Psoas muscle (tissue), 8 donors: ENCODE data around the gene BRD8. TPM values are rescaled to one million over a fixed set of nuclear protein-coding genes. Genes with fewer than 3 reads are reported as not detected.

Source experiments
- ATAC-seq, 4 donors: fragments of 200-7000 bp; cut with Tn5 transposase; one replicate each; pipeline ENCODE4 v1.9.1; 2020; ENCODE audit warnings: moderate library complexity in 3 of 4, mild to moderate bottlenecking in 2 of 4
- DNase-seq, 2 donors: peaks; one replicate each; pipeline ENCODE4 v3.0.0-alpha.2; 2020
- H3K27ac ChIP-seq: fragments of 200-600 bp; one replicate; pipeline ENCODE4 v1.8.0; 2022
- H3K27me3 ChIP-seq, 3 donors: fragments of 200-600 bp in 1 of 3; one replicate each; pipeline versions ENCODE4 v1.6.1 to v1.8.0; 2013 to 2022; ENCODE audit warnings: low read length in 2 of 3, mild to moderate bottlenecking in 2 of 3, moderate library complexity in 1 of 3; ENCODE audit not compliant: insufficient read depth in 3 of 3
- H3K36me3 ChIP-seq, 2 donors: fragments of 200-600 bp in 1 of 2; one replicate each; pipeline versions ENCODE4 v1.6.1 to v1.8.0; 2013 to 2022; ENCODE audit warnings: low read depth in 1 of 2, mild to moderate bottlenecking in 1 of 2, moderate library complexity in 1 of 2; ENCODE audit not compliant: insufficient read depth in 1 of 2
- H3K4me1 ChIP-seq: fragments of 200-600 bp; one replicate; pipeline ENCODE4 v1.8.0; 2022
- H3K4me3 ChIP-seq: fragments of 200-600 bp; one replicate; pipeline ENCODE4 v1.8.0; 2022; ENCODE audit warnings: mild to moderate bottlenecking
- H3K9me3 ChIP-seq: fragments of 200-600 bp; one replicate; pipeline ENCODE4 v1.8.0; 2022
- WGBS, 3 donors: extraction: QIAGEN DNeasy Blood & Tissue Kit; methylation state at CpG; one replicate each; pipeline versions ENCODE4 v1.1.6 to v1.1.7; 2013; 5-methylcytosine and 5-hydroxymethylcytosine counted together
- intact Hi-C, 2 donors: fragments of 100-400 bp; cut with DNase I; formaldehyde crosslinking; loops; one replicate each; pipeline versions ENCODE4 v1.11.0 to v1.14.2; 2022
- polyA plus RNA-seq, 3 donors: library from polyadenylated mRNA; stranded (reverse); fragments of 200-250 nt; gene quantifications; one replicate each; pipeline ENCODE4 v1.2.3, GENCODE V29; 2013
- total RNA-seq, 4 donors: library from RNA; stranded (reverse); fragmentation: NEBNext Ultra II Directional in 2 of 4; extraction: Animal tissue kit (Norgen Biotek cat#: 25700) in 2 of 4; gene quantifications; one replicate each; pipeline versions ENCODE4 v1.2.1 to v1.2.4, GENCODE V29; 2021 to 2023
- TF ChIP-seq, protein P1 (sequence below): fragments of 200-600 bp; IDR thresholded peaks from one replicate; pipeline ENCODE4 v1.8.0; 2022; ENCODE audit warnings: antibody characterized with exemption
- donor health status: healthy with polysubstance abuse.
- donor health status: DM: no; HTN: no; CAD: no; lungs with moderate emphysema.
- donor health status: Bipolar disorder and iron deficiency.
- donor health status: healthy.
- donor health status: DM: yes; HTN: yes; CAD: no.
- donor health status: DM: no; HTN: no; CAD: no.
- donor health status: DM: no; HTN: no; CAD: no.
- donor health status: DM: yes; HTN: yes; CAD: no.

BRD8 gene
- total and polyA plus RNA-seq, 7 donors = 18.0 to 47.6 (median 25.2) TPM

DNA sequence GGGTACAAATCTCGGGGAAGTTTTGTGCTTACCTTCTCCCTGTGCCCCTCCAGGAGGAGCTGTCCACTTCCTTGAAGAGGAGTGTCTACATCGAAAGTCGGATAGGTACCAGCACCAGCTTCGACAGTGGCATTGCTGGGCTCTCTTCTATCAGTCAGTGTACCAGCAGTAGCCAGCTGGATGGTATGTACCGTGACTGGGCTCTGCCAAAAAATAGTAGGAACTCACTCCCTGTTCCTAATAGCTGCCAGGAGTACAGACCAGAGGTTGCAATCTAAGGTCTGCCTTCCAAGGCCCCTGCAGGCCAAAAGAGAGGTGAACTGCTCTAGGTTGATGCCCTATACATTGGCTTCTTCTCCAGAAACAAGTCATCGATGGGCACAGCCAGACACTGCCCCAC, 4.4 kb upstream of the BRD8 start:
- TF ChIP-seq, protein P1, sequence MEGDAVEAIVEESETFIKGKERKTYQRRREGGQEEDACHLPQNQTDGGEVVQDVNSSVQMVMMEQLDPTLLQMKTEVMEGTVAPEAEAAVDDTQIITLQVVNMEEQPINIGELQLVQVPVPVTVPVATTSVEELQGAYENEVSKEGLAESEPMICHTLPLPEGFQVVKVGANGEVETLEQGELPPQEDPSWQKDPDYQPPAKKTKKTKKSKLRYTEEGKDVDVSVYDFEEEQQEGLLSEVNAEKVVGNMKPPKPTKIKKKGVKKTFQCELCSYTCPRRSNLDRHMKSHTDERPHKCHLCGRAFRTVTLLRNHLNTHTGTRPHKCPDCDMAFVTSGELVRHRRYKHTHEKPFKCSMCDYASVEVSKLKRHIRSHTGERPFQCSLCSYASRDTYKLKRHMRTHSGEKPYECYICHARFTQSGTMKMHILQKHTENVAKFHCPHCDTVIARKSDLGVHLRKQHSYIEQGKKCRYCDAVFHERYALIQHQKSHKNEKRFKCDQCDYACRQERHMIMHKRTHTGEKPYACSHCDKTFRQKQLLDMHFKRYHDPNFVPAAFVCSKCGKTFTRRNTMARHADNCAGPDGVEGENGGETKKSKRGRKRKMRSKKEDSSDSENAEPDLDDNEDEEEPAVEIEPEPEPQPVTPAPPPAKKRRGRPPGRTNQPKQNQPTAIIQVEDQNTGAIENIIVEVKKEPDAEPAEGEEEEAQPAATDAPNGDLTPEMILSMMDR = no peak
- DNase-seq (no peak), ATAC-seq (no peak)
- Histone ChIP-seq H3K27ac (no peak overlapping the region), H3K4me3 (no peak overlapping the region), H3K9me3 (no peaks in the 10 kb centered on the region), H3K36me3 (peaks cover 2 to 41% of the 10 kb centered on the region in 2 donors), H3K4me1 (peaks cover 5% of the 10 kb centered on the region), H3K27me3 (no peaks in the 10 kb centered on the region)
- intact Hi-C loops = loop anchor here in 1 of 2 donors (5.0 kb wide), 1 partner anchor 379 kb away; no protein-coding TSS in a partner anchor
- WGBS, 3 donors = 73 to 91% (median 84%) methylated on average over 6 of the region's 6 CpGs

DNA sequence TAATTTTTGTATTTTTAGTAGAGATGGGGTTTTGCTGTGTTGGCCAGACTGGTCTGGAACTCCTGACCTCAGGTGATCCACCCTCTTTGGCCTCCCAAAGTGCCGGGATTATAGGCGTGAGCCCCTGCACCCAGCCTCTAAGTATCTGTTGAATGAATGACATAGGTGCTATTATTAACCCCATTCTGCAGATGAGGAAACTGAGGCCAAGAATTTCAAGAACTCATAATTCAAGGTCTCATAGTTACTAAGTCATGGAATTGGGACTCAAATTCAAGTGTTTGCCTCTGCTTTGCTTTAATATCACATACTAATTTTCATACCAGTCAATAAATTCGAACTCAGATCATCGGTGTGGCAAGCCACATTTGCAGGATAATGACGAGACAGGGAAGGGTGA, 2.4 kb upstream of the BRD8 start:
- intact Hi-C loops = loop anchor here in 1 of 2 donors (5.0 kb wide), 1 partner anchor 381 kb away; no protein-coding TSS in a partner anchor

DNA sequence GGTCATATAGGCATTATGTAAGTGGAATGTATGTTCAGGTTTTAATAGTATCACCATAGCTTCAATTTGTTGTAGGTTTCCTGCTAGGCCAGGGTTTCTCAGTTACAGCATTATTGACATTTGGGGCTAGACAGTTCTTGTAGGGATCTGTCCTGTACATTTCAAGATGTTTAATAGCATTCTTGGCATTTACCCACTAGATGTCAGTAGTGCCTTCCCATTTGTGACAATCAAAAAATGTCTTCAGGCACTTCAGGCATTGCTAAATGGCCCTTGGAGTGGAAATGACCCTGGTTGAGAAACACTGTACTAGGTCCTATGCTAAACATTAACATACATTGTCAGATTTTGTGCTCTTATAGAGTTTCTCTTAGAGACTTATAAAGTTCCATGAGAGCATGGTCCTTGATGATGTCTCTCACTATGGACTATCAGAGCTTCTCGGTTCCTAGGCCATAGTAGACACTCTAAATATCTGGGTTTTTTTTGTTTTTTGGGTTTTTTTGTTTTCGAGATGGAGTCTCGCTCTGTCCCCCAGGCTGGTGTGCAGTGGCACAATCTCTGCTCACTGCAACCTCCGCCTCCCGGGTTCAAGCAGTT, 1.9 kb upstream of the BRD8 start:
- Histone ChIP-seq H3K27me3 (no peaks in the 10 kb centered on the region), H3K27ac (no peak overlapping the region), H3K4me1 (peaks cover 12% of the 10 kb centered on the region), H3K9me3 (no peaks in the 10 kb centered on the region), H3K4me3 (no peak overlapping the region), H3K36me3 (peaks cover 1 to 36% of the 10 kb centered on the region in 2 donors)
- intact Hi-C loops = loop anchor here in 1 of 2 donors (5.0 kb wide), 1 partner anchor 382 kb away; no protein-coding TSS in a partner anchor
- TF ChIP-seq, protein P1 = no peak
- ATAC-seq = no peak
- no peak for DNase-seq
- WGBS, 3 donors = 74 to 80% (median 76%) methylated on average over 5 of the region's 5 CpGs

More for the DNA sequence above, 2.4 kb upstream of the BRD8 start:
- Histone ChIP-seq H3K4me1 (peaks cover 12% of the 10 kb centered on the region), H3K4me3 (no peak overlapping the region), H3K36me3 (peaks cover 0 to 36% of the 10 kb centered on the region in 2 donors), H3K27ac (no peak overlapping the region), H3K9me3 (no peaks in the 10 kb centered on the region), H3K27me3 (no peaks in the 10 kb centered on the region)
- TF ChIP-seq, protein P1 = no peak
- 94 to 96% (median 94%) methylated on average over 5 of the region's 5 CpGs for WGBS, 3 donors
- DNase-seq = no peak
- no peak for ATAC-seq

DNA sequence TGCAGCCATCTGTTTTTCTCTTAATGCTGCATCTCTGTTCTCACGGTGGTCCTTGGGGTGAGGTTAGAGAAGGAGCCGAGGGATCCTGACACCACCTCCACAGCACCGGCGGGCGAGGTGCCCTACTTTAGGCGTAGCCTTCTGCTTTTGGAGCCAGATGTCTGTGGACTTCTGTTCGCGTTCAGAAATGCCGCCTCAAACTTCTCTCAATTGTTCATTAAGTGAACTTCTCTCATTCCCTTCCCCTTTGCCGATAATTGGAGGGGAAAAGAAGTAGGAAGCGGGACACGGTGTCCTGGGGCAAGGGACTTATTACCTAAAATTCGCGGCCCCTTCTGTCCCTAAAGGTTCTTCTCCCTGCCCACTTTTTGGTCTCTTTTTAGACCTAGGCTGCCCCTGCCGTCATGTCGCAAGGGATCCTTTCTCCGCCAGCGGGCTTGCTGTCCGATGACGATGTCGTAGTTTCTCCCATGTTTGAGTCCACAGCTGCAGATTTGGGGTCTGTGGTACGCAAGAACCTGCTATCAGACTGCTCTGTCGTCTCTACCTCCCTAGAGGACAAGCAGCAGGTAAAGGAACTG, 937 bp upstream of the BRD8 start:
- TF ChIP-seq, protein P1 = no peak
- H3K27me3 ChIP-seq = no peaks in the 10 kb centered on the region
- H3K36me3 ChIP-seq = peaks cover 3 to 36% of the 10 kb centered on the region in 2 donors
- WGBS, 3 donors = 1% methylated on average over 23 of the region's 23 CpGs
- no peak overlapping the region for H3K27ac ChIP-seq
- intact Hi-C loops = no loop called here
- ATAC-seq (no peak), DNase-seq (no peak)
- H3K4me3 ChIP-seq = peak overlapping the region; percentile 97
- H3K4me1 ChIP-seq = peaks cover 12% of the 10 kb centered on the region
- no peaks in the 10 kb centered on the region for H3K9me3 ChIP-seq
